ENCODE data around the gene SORCS1.
"Not testable (repeated sequence)": the region's sequence is repeated elsewhere in the genome, so short reads cannot be mapped to it uniquely, and the experiment has no call there.

The SORCS1 gene

GRCh38 chr10:107051769-107052168, 112.7 kb downstream of the SORCS1 start:
- DNase-seq (ENCODE audit: low read depth), result no peak

GRCh38 chr10:107043461-107043860, 121.0 kb downstream of the SORCS1 start:
- no peak for DNase-seq (ENCODE audit: low read depth)

GRCh38 chr10:107037192-107038122, 127.0 kb downstream of the SORCS1 start:
- no peak for DNase-seq (ENCODE audit: low read depth)

- no peak for DNase-seq (ENCODE audit: low read depth)
These were observed 130.6 kb downstream of the SORCS1 start for GRCh38 chr10:107033799-107034422.

GRCh38 chr10:107032700-107033401, 131.7 kb downstream of the SORCS1 start:
- no peak for DNase-seq (ENCODE audit: low read depth)

- no peak for DNase-seq (ENCODE audit: low read depth)
These were observed 132.4 kb downstream of the SORCS1 start for GRCh38 chr10:107031931-107032699.

GRCh38 chr10:107028236-107028635, 136.3 kb downstream of the SORCS1 start:
- no peak for DNase-seq (ENCODE audit: low read depth)

GRCh38 chr10:107025676-107026075, 138.8 kb downstream of the SORCS1 start:
- DNase-seq (ENCODE audit: low read depth), result no peak

GRCh38 chr10:107024033-107024432, 140.5 kb downstream of the SORCS1 start:
- not testable (repeated sequence) for DNase-seq (ENCODE audit: low read depth)

GRCh38 chr10:107022600-107023354, 141.7 kb downstream of the SORCS1 start:
- no peak for DNase-seq (ENCODE audit: low read depth)

- DNase-seq (ENCODE audit: low read depth), result no peak
These were observed 145.4 kb downstream of the SORCS1 start for GRCh38 chr10:107019154-107019553.

- DNase-seq (ENCODE audit: low read depth), result no peak
These were observed 151.1 kb downstream of the SORCS1 start for GRCh38 chr10:107013258-107014006.

GRCh38 chr10:107011992-107012391, 152.5 kb downstream of the SORCS1 start:
- no peak for DNase-seq (ENCODE audit: low read depth)

GRCh38 chr10:107011105-107011504, 153.4 kb downstream of the SORCS1 start:
- no peak for DNase-seq (ENCODE audit: low read depth)

GRCh38 chr10:107010531-107010930, 154.0 kb downstream of the SORCS1 start:
- no peak for DNase-seq (ENCODE audit: low read depth)

GRCh38 chr10:107004362-107004761, 160.1 kb downstream of the SORCS1 start:
- no peak for DNase-seq (ENCODE audit: low read depth)

- no peak for DNase-seq (ENCODE audit: low read depth)
These were observed 162.4 kb downstream of the SORCS1 start for GRCh38 chr10:107002068-107002467.

GRCh38 chr10:106999118-106999707, 165.3 kb downstream of the SORCS1 start:
- no peak for DNase-seq (ENCODE audit: low read depth)

GRCh38 chr10:106997721-106998120, 166.8 kb downstream of the SORCS1 start:
- no peak for DNase-seq (ENCODE audit: low read depth)

- DNase-seq (ENCODE audit: low read depth), result no peak
These were observed 168.0 kb downstream of the SORCS1 start for GRCh38 chr10:106996510-106996909.
